ENCODE data around the gene COG4.

COG4 gene

DNA sequence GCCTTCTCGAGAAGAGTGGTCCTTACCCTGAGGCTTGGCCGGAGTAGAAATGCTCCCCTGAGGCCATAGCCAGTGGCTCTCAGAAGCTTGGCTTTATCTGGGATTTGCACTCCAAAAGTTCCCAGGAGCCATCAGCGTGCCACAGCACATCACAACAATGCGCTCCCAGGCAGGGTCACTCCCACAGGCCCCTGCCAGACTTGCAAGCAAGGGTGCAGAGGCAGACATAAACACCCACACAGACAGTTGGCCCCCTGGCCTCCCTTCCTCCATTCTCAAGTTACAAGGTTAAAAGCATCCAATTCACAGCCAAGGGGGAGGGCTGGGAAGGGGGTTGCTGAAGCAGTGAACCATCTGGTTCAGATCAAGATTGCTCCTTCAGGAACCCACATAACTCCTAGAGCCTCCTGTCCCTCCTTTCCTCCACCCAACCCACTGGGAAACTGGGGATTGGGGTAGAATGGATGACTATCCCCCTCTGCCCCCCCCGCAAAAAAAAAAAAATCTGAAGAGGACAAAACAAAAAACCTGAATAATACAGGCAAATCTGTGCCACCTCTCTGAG lies 86.3 kb downstream of the COG4 start:
- TF ChIP-seq Cebpa-rat (IDR thresholded peaks at IDR 0.05): no peak
- peaks cover 45% of the 10 kb centered on the region; the same call in 1 of the 2 replicates for H4K20me1 ChIP-seq
- H3K27me3 ChIP-seq: no peaks in the 10 kb centered on the region
- peaks cover 68% of the 10 kb centered on the region for H3K4me1 ChIP-seq
- peak overlapping the region; percentile 4; the same call in 1 of the 2 replicates for H3K27ac ChIP-seq
- peak overlapping the region; percentile 87 for H3K9ac ChIP-seq
- H3K4me2 ChIP-seq: peak overlapping the region; percentile 99
- peaks cover 10% of the 10 kb centered on the region; the same call in 1 of the 2 replicates for H3K36me3 ChIP-seq
- H3K9me3 ChIP-seq: no peaks in the 10 kb centered on the region
- H3K4me3 ChIP-seq: peak overlapping the region; percentile 90

DNA sequence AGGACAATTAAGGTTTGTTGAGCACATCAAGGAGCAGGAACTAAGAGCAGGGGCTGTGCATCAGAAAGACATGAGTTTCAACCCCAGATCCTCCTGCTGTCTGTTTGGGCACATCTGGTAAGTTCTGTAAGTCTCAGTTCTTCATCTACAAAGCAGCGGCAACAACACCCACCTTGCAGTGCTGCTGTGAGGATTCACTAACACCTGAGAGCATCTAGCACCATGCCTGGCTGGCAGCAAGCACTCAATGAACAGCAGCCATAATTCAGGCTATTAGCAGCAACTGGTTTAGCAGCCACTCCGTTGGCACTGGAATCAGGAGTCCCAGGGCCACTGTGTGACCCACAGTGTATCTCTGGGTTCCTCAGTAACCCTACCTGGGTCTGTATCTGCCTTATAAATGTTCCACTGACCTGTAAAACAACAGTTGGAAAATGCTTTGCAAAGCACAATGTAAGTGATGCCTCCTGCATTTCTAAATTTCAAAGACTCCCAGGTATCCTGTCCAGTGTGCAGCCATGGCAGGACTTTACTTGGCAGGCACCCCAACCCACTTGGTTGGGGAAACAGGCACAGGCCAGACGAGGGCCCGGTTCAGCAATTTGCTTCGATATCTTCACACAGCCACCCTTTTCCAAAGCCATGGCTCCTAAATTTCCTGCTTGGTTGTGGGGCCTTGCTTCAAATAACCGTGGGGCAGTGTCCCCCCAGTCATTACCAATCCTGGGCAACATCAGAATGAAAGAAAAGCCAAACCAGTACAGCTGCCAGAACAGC lies 88.7 kb downstream of the COG4 start:
- Histone ChIP-seq H3K36me3 (peaks cover 10% of the 10 kb centered on the region; the same call in 1 of the 2 replicates), H3K9ac (no peak overlapping the region; the same call in 1 of the 2 replicates), H3K9me3 (no peaks in the 10 kb centered on the region), H3K4me3 (no peak overlapping the region), H3K4me2 (peak overlapping the region; percentile 99), H3K27me3 (no peaks in the 10 kb centered on the region), H3K27ac (peak overlapping the region; percentile 78; the same call in 1 of the 2 replicates), H3K4me1 (peaks cover 86% of the 10 kb centered on the region), H4K20me1 (peaks cover 54% of the 10 kb centered on the region; the same call in 1 of the 2 replicates)
- TF ChIP-seq Cebpa-rat (IDR thresholded peaks at IDR 0.05): no peak

- peak overlapping the region; percentile 99 for H3K4me2 ChIP-seq
- H3K9ac ChIP-seq: peak overlapping the region; percentile 68
- peak overlapping the region; percentile 78 for H3K27ac ChIP-seq
- no peaks in the 10 kb centered on the region for H3K9me3 ChIP-seq
- TF ChIP-seq Cebpa-rat (IDR thresholded peaks at IDR 0.05): no peak
- H3K4me3 ChIP-seq: peak overlapping the region; percentile 41
- H4K20me1 ChIP-seq: peaks cover 55% of the 10 kb centered on the region; the same call in 1 of the 2 replicates
- peaks cover 94% of the 10 kb centered on the region for H3K4me1 ChIP-seq
- no peaks in the 10 kb centered on the region for H3K27me3 ChIP-seq
- H3K36me3 ChIP-seq: peaks cover 10% of the 10 kb centered on the region; the same call in 1 of the 2 replicates
These were observed 89.8 kb downstream of the COG4 start for GRCh38 chr16:70433458-70434103.

DNA sequence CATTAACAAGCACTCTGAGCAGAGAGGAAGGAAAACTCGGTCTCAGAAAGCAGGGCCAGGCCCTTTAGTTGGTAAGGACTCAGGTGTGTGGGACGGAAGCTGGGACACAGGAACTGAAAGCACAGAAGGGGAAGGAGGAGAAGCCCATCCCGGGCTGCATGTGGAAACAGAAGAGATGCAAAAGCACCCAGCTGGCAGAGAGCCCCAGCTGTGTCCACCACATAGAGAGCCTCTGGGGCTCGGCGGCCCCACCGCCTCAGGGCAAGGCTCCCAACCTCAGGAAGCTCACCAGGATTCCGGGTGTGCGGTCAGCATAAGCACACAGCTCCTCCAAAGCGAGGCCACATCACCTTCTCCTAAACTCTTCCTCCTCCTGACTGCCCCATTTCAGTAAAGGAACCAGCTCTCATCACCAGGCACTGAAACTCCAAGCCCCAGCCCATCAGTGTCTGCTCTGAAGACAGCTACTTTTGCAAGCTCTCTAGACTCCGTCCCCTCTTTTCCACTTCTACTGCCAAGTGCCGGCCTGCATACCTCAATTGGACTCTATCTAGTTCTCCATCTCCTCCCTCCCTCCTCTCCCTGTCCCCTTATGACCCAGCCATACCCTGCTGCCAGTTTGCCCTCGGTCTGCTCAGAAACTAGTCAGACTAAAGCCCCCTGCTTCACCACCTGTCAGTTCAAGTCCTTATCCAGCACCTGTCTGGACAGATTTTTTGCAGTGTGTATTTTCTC lies 90.5 kb downstream of the COG4 start:
- H4K20me1 ChIP-seq: peaks cover 51% of the 10 kb centered on the region; the same call in 1 of the 2 replicates
- H3K4me3 ChIP-seq: peak overlapping the region; percentile 41
- H3K36me3 ChIP-seq: peaks cover 10% of the 10 kb centered on the region; the same call in 1 of the 2 replicates
- H3K27ac ChIP-seq: peak overlapping the region; percentile 78
- no peak for TF ChIP-seq Cebpa-rat (IDR thresholded peaks at IDR 0.05)
- no peaks in the 10 kb centered on the region for H3K9me3 ChIP-seq
- H3K4me1 ChIP-seq: peaks cover 97% of the 10 kb centered on the region
- H3K9ac ChIP-seq: peak overlapping the region; percentile 68
- no peaks in the 10 kb centered on the region for H3K27me3 ChIP-seq
- peak overlapping the region; percentile 99 for H3K4me2 ChIP-seq

- peak overlapping the region; percentile 41 for H3K4me3 ChIP-seq
- no peaks in the 10 kb centered on the region for H3K27me3 ChIP-seq
- H3K4me2 ChIP-seq: peak overlapping the region; percentile 99
- no peaks in the 10 kb centered on the region for H3K9me3 ChIP-seq
- peak overlapping the region; percentile 78 for H3K27ac ChIP-seq
- H3K36me3 ChIP-seq: peaks cover 10% of the 10 kb centered on the region; the same call in 1 of the 2 replicates
- peaks cover 97% of the 10 kb centered on the region for H3K4me1 ChIP-seq
- H4K20me1 ChIP-seq: peaks cover 46% of the 10 kb centered on the region; the same call in 1 of the 2 replicates
- no peak for TF ChIP-seq Cebpa-rat (IDR thresholded peaks at IDR 0.05)
- peak overlapping the region; percentile 68 for H3K9ac ChIP-seq
These were observed 91.0 kb downstream of the COG4 start for GRCh38 chr16:70432356-70432722.

DNA sequence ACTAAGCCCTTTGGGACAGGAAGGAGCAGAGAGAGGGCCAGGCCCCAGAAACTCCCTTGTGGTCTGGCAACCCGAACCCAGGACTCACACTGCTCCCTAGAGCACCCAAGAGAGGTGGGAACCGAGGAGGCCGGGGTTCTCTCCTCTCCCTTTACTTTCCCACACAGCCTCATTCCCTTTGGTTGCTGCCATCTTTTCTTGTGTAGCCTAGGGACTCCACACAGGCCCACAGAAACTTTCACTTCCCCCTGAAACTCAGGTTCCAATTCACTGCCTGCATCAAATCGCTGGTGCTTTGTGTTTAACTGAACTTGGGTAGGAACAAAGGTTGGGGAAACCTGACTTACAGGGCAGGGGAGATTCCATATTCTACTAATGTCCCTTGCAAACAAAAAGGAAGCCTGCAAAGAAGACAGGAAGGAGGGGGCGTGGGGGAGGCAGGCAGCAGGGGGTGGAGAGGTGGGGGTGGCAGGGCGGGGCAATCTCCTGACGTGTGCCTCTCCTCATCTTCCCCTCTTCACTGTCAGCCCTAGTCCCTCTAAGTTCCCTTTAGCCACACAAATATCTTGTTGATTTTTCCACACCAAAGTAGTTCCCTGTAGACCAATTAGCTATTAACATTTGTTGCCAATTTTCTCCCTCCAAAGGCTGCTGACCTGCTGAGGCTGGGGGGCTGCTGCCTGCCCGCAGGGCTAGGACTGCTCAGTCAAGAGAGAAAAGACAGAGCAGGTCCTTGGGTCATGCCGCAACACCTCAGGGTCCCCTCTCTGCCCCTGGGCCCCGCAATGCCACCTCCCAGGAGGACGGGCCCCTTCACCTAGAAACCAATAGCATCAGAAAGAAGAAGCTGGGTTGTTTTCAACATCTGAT lies 92.5 kb downstream of the COG4 start:
- Histone ChIP-seq H3K27ac (peak overlapping the region; percentile 93), H3K27me3 (no peaks in the 10 kb centered on the region), H4K20me1 (peaks cover 33% of the 10 kb centered on the region; the same call in 1 of the 2 replicates), H3K9ac (peak overlapping the region; percentile 80), H3K9me3 (no peaks in the 10 kb centered on the region), H3K36me3 (peaks cover 11% of the 10 kb centered on the region; the same call in 1 of the 2 replicates), H3K4me3 (peak overlapping the region; percentile 56), H3K4me2 (peak overlapping the region; percentile 99), H3K4me1 (peaks cover 91% of the 10 kb centered on the region)
- no peak for TF ChIP-seq Cebpa-rat (IDR thresholded peaks at IDR 0.05)

All from BLaER1 (cell line).